NCI-H2081 (cell line): ENCODE results near the gene YES1.

ENCODE experiments used
- DNase-seq, 2 experiments: peaks; one replicate each; lab custom pipeline; 2025; lab: John Stamatoyannopoulos, UW

Gene YES1

DNA sequence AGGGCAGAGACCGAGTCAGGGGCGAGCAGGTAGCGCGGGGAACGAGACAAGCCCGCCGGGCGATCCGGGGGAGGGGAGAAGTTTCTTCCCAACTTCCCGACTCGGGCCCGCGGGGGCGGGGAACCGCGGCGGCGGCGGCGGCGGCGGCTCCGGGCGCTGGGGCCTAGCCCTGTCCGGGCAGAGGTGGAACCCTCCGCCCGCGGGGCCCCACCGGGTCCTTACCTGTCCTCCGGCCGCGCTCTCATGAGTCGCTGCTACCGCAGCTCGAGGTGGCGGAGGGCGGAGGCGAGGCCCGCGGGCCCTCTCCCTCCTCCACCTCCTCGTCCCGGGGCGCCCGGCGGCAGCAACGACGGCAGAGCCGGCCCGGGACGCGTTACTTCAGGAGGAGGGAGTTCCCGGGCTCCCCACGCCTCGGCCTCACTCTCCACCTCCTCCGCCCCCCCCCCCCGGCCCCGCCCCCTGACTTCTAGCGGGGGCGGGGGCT lies at the start of gene YES1:
Gene YES1, minus strand, starts transcription at position 351 of the 484 bp plus-strand sequence. CDS start 55,415 bp downstream, outside the sequence.
- no peak for DNase-seq

DNA sequence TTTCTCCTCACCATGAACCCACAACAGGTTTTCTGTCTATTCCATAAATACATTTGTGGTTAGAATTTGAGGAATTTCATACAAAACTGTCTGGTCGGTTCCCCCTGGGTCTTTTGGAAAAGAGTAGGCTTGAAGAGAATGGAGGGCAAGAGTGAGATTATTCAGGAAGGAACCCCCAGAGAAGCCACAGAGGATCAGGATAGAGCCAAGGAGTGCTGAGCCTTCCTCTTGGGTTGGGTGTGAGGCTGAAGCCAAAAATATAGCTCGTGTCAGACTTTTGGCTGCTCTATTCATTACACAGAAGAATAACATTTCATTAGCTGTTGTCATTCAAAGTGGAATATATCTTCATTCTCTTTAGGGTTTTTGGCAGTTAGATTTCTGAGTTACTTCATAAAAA lies 45.9 kb upstream of the YES1 start:
- DNase-seq = no peak

GRCh38 chr18:853471-853870 lies 41.4 kb upstream of the YES1 start:
- no peak for DNase-seq

DNA sequence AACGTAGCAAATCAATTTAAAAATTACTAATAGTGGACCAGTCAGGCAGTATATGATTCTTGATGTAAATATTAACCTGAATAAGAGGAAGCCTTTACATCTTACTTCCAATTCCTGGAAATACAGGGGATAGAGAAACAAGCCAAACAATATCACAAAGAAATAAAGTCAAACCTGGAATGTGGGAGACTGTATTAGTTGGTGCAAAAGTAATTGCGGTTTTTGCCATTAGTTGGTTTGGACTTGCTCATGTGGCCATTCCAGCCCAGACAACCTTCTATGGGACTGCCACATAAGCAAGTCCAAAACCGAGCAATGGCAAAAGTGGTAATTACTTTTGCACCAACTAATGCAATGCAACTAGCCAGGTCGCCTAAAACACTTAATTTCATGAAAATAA lies 38.9 kb upstream of the YES1 start:
- DNase-seq = no peak

- no peak for DNase-seq
Measured at GRCh38 chr18:849021-849420, 37.0 kb upstream of the YES1 start.

DNA sequence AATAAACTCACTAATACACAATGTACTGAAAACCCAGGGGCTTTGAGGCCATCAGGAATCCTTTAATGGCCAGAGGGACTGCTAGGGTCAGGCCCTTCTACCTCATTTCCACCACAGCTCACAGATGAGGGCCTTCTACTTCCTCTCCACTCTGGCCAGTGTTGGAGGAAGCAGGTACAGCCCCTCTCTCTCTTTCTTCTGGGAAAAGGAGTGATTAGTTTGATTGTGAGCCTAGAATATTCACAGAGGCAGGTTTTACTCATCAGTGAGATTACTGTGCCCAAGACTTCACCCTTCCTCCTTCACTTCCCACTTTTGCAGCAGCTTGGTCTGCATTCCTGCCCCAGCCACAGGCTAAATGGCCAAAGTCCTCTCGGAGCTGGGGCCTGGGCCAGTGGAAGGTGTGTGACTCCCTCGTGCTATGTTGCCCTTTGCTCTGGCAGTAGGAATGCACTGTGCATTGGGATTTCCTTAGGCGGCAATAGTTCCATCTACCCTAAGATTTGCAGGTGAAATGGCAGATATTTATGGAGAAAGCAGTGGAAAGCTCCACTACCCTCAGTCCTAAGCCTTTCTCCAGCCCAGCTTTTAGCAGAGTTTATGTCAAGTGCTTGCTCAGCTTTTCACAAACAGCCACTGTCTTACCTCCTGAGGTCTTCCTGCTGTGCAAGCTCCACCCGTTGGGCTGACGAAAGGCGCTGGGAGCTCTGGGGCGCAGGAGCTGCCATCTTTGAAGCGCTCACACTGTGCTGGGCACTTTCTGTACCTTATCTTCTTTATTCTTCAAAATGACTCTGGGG lies 36.2 kb upstream of the YES1 start:
- no peak for DNase-seq

DNA sequence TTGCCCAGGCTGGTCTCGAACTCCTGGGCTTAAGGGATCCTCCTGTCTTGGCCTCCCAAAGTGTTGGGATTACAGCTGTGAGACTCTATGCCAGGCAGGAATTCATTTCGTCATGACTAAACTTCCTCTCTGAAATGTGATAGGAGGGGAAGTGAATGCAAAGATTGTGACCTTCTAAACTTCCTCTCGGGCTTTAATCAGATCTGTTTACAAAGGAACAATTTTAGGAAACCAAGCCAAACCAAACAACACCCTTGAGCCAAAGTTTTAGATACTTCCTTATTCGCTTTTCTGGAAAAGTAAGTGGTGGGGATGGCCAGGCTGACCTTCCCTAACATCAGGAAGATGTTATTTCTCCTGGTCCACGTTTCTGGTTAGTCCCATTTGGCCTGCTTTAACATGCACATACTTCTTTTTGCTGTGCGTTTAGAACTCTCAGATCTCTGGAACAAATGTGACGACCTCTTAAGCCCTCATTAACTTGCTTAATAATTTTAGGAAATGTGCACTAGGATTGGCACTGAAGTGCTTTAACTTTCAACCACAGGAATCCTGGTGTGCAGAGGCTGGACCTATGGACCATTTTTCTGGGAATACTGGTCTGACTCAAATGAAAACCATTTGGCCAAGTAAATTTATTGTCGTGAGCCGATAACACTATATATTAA lies 33.2 kb upstream of the YES1 start:
- no peak for DNase-seq

DNA sequence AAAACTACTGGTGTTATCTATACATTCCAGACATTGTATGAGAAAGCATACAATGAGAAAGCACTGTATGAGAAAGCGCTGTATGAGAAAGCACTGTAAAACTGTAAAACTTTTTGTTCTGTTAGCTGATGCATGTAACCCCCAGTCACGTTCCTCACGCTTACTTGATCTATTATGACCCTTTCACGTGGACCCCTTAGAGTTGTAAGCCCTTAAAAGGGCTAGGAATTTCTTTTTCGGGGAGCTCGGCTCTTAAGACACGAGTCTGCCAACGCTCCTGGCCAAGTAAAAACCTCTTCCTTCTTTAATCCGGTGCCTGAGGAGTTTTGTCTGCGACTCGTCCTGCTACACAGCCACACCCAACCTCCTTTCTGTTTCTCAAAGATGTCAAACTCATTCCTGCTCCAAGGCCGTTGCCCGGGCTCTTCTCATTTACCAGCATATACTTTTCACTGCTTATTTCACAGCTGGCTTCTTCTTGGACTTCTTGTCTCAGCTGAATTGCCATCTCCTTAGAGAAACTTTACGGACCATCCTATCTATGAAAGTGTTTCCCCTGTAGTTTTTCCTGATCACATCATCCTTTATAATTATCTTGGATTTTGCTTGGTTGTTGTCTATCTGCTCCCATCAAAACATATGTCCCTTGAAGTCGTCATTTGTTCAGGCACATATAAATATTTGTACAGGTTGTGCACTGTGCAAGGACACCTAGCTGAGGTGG lies 29.8 kb upstream of the YES1 start:
- no peak for DNase-seq

- no peak for DNase-seq
Measured at GRCh38 chr18:840516-840915, 28.5 kb upstream of the YES1 start.

- DNase-seq = no peak
Measured at GRCh38 chr18:840023-840408, 28.0 kb upstream of the YES1 start.

DNA sequence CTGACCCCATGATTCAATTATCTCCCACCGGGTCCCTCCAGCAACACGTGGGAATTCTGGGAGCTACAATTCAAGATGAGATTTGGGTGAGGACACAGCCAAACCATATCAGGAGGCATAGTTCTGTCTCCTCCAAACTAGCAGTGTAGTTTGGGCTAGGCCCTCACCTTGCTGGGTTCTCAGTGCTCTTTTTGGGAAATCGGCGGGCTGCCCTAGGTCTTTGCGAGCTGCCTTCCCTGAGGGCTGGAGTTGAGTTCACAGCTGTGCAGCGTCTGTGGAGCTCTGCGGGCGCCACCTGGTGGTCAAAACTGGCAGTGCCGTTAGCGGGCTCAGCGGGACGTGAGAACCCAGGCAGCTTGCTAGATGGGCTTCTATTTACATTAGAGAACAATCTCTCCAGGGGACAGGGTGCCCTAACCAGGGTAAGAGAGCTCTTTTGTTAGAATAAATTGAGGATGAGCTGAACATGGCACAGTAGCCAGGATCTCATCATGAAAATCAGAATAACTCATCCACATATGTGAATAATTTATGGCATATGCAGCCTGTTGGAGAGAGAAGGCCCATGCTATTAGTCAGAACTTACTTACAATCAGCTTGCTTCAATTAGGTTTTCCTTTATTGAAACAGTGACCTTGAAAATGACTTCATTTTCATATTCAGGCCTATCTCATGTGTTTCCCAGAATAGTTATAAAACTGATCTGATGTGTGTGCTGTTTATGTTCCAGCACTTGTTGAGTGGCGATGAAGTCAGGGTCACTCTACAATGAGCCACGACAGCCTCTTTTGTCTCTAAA lies 27.4 kb upstream of the YES1 start:
- DNase-seq = peak; percentile 69 to 83

- DNase-seq = no peak
Measured at GRCh38 chr18:837922-838321, 25.9 kb upstream of the YES1 start.

DNA sequence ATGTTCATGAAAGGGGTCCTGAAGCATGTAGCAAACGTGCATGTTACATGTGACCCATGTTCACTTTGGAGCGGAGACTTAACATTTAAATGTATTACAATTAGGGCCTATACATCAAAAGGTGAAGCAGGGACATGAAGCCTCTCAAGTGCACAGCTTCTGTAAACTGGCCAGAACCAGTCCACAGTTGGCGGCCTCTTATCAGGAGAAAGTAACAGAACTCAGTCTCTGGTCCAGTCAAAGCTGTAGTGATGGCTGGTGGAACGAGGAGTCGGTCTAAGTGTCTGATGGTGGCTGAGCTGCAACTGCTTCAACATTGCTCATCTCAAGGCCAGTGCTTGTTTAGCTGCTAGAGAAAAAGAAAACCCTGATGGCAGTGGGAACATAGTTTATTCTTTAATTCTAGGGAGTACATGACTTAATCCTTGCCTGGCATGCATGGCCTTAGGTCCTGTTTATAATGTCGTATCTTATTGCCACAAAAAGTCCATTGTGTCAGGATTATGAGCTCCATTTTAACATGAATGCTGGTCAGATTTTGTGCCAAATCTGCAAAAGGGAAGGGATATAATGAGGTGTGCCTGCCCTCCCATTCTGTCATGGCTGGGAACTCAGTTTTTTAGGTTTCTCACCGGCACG lies 22.2 kb upstream of the YES1 start:
- no peak for DNase-seq

- no peak for DNase-seq
Measured at GRCh38 chr18:833197-833596, 21.2 kb upstream of the YES1 start.

DNA sequence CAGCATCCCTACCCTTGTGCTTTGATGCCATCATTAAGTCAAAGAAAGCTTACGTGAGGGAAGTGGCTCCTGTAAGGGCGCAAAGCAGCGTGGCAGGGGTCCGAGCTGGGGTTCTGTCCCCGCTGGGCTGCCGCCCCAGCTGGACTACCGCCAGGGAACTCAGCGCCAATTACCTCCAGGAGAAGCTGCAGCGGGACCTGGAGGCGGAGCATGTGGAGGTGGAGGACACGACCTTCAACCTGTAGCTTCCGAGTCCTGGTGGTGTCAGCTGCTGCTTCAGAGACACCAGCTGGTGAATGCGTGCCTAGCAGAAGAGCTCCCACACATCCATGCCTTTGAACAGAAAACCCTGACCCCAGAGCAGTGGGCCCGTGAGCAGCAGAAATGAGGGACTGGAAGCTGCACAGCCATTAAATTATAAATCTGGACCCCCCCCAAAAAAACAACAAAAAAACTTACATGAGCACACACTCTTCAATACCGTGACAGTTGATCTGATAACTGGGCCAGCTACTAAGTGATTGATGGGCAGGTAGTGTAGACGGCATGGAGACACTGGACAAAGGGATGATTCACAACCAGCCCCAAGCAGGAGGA lies 20.1 kb upstream of the YES1 start:
- no peak for DNase-seq

DNA sequence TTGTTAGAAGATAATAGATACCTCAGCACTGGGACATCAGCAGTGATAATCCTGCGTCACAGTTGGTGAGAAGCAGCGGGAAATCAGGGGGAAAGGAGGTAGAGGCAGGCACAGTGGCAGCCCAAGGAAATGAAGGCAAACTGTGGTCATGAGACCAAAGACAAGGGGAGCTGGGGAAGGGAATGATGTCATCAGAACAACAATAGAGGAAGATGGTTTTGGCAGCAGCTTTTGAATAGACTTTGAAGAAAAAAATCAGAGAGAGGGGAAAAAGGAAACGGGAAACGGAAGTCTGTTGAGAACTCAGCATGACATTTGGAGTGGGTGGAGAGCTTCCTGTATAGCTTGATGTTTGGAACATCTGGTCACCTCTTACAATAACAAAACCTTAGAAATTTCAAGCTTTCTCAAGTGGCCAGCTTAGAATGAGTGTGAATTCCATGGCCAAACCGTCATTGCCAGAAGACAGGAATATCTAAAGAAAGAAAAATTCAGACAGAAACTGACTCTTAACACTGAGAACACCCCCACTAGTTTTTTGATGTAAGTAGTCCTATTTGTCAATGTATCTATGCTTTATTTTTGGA lies 18.4 kb upstream of the YES1 start:
- DNase-seq = no peak

- no peak for DNase-seq
Measured at GRCh38 chr18:829432-829831, 17.4 kb upstream of the YES1 start.

DNA sequence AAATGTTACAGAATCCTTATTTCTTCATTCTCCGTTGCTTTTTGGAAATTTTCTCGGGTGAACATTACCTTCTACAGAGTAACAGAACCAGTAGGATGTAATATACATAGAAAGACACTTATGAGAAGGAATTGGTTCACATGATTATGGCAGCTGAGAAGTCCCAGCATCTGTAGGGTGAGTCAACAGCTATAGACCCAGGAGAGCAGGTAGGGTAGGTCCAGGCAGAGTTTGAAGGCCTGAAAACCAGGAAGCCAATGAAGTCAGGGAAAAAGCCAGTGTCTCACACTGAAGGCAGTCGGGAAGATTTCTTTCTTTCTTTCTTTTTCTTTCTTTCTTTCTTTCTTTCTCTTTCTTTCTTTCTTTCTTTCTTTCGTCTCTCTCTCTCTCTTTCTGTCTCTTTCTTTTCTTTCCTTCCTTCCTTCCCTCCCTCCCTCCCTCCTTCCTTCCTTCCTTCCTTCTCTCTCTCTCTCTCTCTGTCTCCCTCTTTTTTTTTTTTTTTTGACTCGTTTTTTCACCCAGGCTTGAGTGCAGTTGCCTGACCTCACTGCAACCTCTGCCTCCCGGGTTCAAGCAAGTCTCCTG lies 15.1 kb upstream of the YES1 start:
- no peak for DNase-seq

GRCh38 chr18:825891-826585 lies 14.0 kb upstream of the YES1 start:
- DNase-seq = no peak

GRCh38 chr18:824179-824578 lies 12.1 kb upstream of the YES1 start:
- DNase-seq = no peak
